PC-3 (cell line): Measurements from ENCODE around the gene RGS9. TPM values are rescaled to one million over a fixed set of nuclear protein-coding genes. Genes with fewer than 3 reads are reported as not detected.

ENCODE experiments used
- ATAC-seq: fragments of 200-7000 bp; cut with Tn5 transposase; 2 replicates; pipeline ENCODE4 v1.9.1; 2020; ENCODE audit warnings: mild to moderate bottlenecking, moderate library complexity
- BruUV-seq: library from RNA; stranded (reverse); fragments of 400-500 nt; replicated peaks from 2 replicates; lab custom pipeline; 2021; lab: Mats Ljungman, UMichigan
- CTCF ChIA-PET: fragments of 300-600 bp; sonication (Branson Sonifier 250); formaldehyde crosslinking; loops from one replicate; lab custom pipeline; 2022; ENCODE audit warnings: antibody characterized with exemption; lab: Charles Lee
- POLR2A ChIA-PET: fragments of 300-600 bp; sonication (Branson Sonifier 250); formaldehyde crosslinking; loops from one replicate; lab custom pipeline; 2022; ENCODE audit warnings: antibody characterized with exemption; ENCODE audit not compliant: unreplicated experiment; lab: Charles Lee
- DNase-seq: peaks from one replicate; pipeline ENCODE4 v3.0.0-alpha.2; 2015
- H2AFZ ChIP-seq: fragments of 300-600 bp; sonication (generic); 2 replicates; pipeline ENCODE4 v1.6.0; 2016; ENCODE audit warnings: antibody characterized with exemption, low read length
- H3F3A ChIP-seq: fragments of 300-600 bp; sonication (generic); one replicate; pipeline ENCODE4 v1.6.0; 2017; ENCODE audit warnings: antibody characterized with exemption, low read length, control low read depth, mild to moderate bottlenecking; ENCODE audit not compliant: unreplicated experiment
- H3K27ac ChIP-seq: fragments of 300-600 bp; sonication (generic); 2 replicates; pipeline ENCODE4 v1.5.1; 2016; ENCODE audit warnings: mild to moderate bottlenecking, low read length
- H3K27me3 ChIP-seq: fragments of 300-600 bp; sonication (generic); 2 replicates; pipeline ENCODE4 v1.6.1; 2016; ENCODE audit warnings: low read length, mixed read lengths
- H3K36me3 ChIP-seq: fragments of 300-600 bp; sonication (generic); 2 replicates; pipeline ENCODE4 v1.6.1; 2016; ENCODE audit warnings: low read depth, mixed run types, low read length, mixed read lengths
- H3K4me1 ChIP-seq: fragments of 300-600 bp; sonication (generic); 2 replicates; pipeline ENCODE4 v1.5.1; 2016; ENCODE audit warnings: low read length; ENCODE audit not compliant: insufficient read depth
- H3K4me2 ChIP-seq: fragments of 300-600 bp; sonication (generic); 2 replicates; pipeline ENCODE4 v1.6.0; 2016; ENCODE audit warnings: low read length
- H3K4me3 ChIP-seq: fragments of 300-600 bp; sonication (generic); 2 replicates; pipeline ENCODE4 v1.5.1; 2016; ENCODE audit warnings: mild to moderate bottlenecking, low read length, mixed read lengths
- H3K79me2 ChIP-seq: fragments of 300-600 bp; sonication (generic); 2 replicates; pipeline ENCODE4 v1.6.1; 2017; ENCODE audit warnings: low read length, mixed read lengths
- H3K9ac ChIP-seq: fragments of 300-600 bp; sonication (generic); 2 replicates; pipeline ENCODE4 v1.6.0; 2016; ENCODE audit warnings: mild to moderate bottlenecking, low read length
- H3K9me2 ChIP-seq: fragments of 300-600 bp; sonication (generic); replicated peaks from 2 replicates; pipeline ENCODE4 v1.6.1; 2016; ENCODE audit warnings: mixed run types, low read length, mixed read lengths
- H3K9me3 ChIP-seq: fragments of 300-600 bp; sonication (generic); 2 replicates; pipeline ENCODE4 v1.6.1; 2016; ENCODE audit warnings: low read length, mixed read lengths
- H4K20me1 ChIP-seq: fragments of 300-600 bp; sonication (generic); 2 replicates; pipeline ENCODE4 v1.6.1; 2016; ENCODE audit warnings: low read length, mixed read lengths
- EZH2 ChIP-seq: fragments of 300-600 bp; sonication (generic); IDR thresholded peaks from one replicate; pipeline ENCODE4 v1.6.1; 2017; ENCODE audit warnings: antibody characterized with exemption, mild to moderate bottlenecking, low read length; ENCODE audit not compliant: unreplicated experiment
- EZH2phosphoT487 ChIP-seq: fragments of 300-600 bp; sonication (generic); IDR thresholded peaks from 2 replicates; pipeline ENCODE4 v1.6.1; 2018; ENCODE audit warnings: mild to moderate bottlenecking, antibody characterized with exemption, low read length, borderline replicate concordance
- intact Hi-C: fragments of 100-400 bp; cut with micrococcal nuclease; formaldehyde crosslinking; loops from 2 replicates; pipeline ENCODE4 v1.9.0; 2023
- total RNA-seq: library from RNA; depleted of rRNA; stranded (reverse); fragments of >200 nt; gene quantifications from 2 replicates; pipeline ENCODE4 v1.2.3, GENCODE V29; 2014
- TF ChIP-seq, protein P1 (sequence below): fragments of 300-600 bp; sonication (generic); conservative IDR thresholded peaks from 2 replicates; pipeline ENCODE4 v1.5.1; 2017; ENCODE audit warnings: antibody characterized with exemption, low read depth, mild to moderate bottlenecking, low read length

RGS9 gene
- total RNA-seq, 1 experiment from 2014 or later: 2.7 TPM

- DNase-seq: no peak
- Histone ChIP-seq H3K4me3 (no peak overlapping the region), H3K4me1 (peaks cover 16% of the 10 kb centered on the region), H3K9ac (no peak overlapping the region), H3K27ac (no peak overlapping the region), H3K79me2 (no peaks in the 10 kb centered on the region), H3K9me3 (no peaks in the 10 kb centered on the region), H3K9me2 (no peaks in the 10 kb centered on the region), H3K4me2 (no peak overlapping the region), H3K36me3 (no peaks in the 10 kb centered on the region), H3K27me3 (no peaks in the 10 kb centered on the region), H2AFZ (no peak overlapping the region), H4K20me1 (no peaks in the 10 kb centered on the region), H3F3A (peaks cover 8% of the 10 kb centered on the region)
- intact Hi-C loops: no loop called here
- TF ChIP-seq, protein P1, sequence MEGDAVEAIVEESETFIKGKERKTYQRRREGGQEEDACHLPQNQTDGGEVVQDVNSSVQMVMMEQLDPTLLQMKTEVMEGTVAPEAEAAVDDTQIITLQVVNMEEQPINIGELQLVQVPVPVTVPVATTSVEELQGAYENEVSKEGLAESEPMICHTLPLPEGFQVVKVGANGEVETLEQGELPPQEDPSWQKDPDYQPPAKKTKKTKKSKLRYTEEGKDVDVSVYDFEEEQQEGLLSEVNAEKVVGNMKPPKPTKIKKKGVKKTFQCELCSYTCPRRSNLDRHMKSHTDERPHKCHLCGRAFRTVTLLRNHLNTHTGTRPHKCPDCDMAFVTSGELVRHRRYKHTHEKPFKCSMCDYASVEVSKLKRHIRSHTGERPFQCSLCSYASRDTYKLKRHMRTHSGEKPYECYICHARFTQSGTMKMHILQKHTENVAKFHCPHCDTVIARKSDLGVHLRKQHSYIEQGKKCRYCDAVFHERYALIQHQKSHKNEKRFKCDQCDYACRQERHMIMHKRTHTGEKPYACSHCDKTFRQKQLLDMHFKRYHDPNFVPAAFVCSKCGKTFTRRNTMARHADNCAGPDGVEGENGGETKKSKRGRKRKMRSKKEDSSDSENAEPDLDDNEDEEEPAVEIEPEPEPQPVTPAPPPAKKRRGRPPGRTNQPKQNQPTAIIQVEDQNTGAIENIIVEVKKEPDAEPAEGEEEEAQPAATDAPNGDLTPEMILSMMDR: 0 out of 2 replicates have a peak, but pooled peaks have one; percentile 23
- TF ChIP-seq EZH2: no peak
- no peak for ATAC-seq
- BruUV-seq: no TSS peak
- CTCF ChIA-PET: no interaction called here
- POLR2A ChIA-PET: no interaction called here
These were observed 59.4 kb downstream of the RGS9 start for GRCh38 chr17:65196617-65197016.

GRCh38 chr17:65197201-65197600, 60.0 kb downstream of the RGS9 start:
- ChIA-PET CTCF (no interaction called here), POLR2A (no interaction called here)
- H3K27me3 ChIP-seq: no peaks in the 10 kb centered on the region
- DNase-seq (no peak), ATAC-seq (no peak)
- peaks cover 13% of the 10 kb centered on the region for H3K4me1 ChIP-seq
- no peak overlapping the region for H2AFZ ChIP-seq
- H3K4me3 ChIP-seq: no peak overlapping the region
- no peaks in the 10 kb centered on the region for H3K79me2 ChIP-seq
- BruUV-seq: no TSS peak
- H3K9me2 ChIP-seq: no peaks in the 10 kb centered on the region
- no peak overlapping the region for H3K27ac ChIP-seq
- no peak for TF ChIP-seq EZH2
- TF ChIP-seq, protein P1: no peak
- TF ChIP-seq EZH2phosphoT487: no peak
- intact Hi-C loops: no loop called here
- H4K20me1 ChIP-seq: no peaks in the 10 kb centered on the region
- no peaks in the 10 kb centered on the region for H3K36me3 ChIP-seq
- peaks cover 4% of the 10 kb centered on the region for H3F3A ChIP-seq
- no peak overlapping the region for H3K4me2 ChIP-seq
- no peaks in the 10 kb centered on the region for H3K9me3 ChIP-seq
- H3K9ac ChIP-seq: no peak overlapping the region

DNA sequence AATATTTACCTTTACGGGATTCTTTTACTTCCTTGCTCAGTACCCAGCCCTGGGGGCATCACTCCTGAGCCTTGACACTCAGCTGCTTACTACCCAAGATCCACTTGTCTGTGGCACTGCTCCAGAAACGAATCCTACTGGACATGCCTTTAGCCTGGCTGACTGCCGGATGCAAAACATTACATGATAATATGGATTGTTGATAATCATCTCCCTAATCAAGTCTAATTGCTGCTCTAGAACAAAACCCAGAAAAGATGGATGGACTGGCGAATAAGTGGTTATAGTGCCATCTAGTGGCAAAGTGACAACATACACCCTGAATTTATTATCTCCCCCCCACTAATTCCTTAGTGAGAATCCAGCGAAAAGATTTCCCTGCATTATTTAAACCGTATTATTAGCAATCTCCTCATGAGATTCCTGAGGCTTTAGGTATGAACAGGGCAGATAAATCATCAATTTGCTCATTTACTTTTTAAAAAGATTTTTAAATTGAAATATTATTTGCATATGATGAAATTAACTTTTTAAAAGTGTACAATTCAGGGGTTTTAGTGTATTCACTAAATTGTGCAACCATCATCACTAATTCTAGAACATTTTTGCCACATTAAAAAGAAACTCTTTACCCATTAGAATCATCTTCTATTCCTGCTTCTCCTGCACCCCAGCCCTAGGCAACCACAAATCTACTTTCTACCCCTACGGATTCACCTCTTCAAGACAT, 61.6 kb downstream of the RGS9 start:
- Histone ChIP-seq H2AFZ (no peak overlapping the region), H3K27ac (no peak overlapping the region), H3K4me3 (no peak overlapping the region), H3K9me3 (no peaks in the 10 kb centered on the region), H4K20me1 (no peaks in the 10 kb centered on the region), H3K79me2 (no peaks in the 10 kb centered on the region), H3K36me3 (no peaks in the 10 kb centered on the region), H3K4me2 (no peak overlapping the region), H3K27me3 (no peaks in the 10 kb centered on the region), H3F3A (no peaks in the 10 kb centered on the region), H3K4me1 (0 out of 2 replicates have a peak, but pooled peaks cover 6% of the 10 kb centered on the region), H3K9ac (no peak overlapping the region), H3K9me2 (no peaks in the 10 kb centered on the region)
- POLR2A ChIA-PET: no interaction called here
- TF ChIP-seq, protein P1: peak; percentile 96
- TF ChIP-seq EZH2phosphoT487 (no peak), EZH2 (no peak)
- CTCF ChIA-PET: no interaction called here
- ATAC-seq (peak; percentile 64), DNase-seq (peak; percentile 84)
- no TSS peak for BruUV-seq
- intact Hi-C loops: loop anchor here (1.0 to 2.0 kb wide), 5 partner anchors 62 to 350 kb away; partner anchors contain the start of gene RGS9
